Osteoblast (primary cell): Measurements from ENCODE around the gene SESN1. TPM values are rescaled to one million over a fixed set of nuclear protein-coding genes. Genes with fewer than 3 reads are reported as not detected.
A peak's percentile ranks its signal among the peaks of the same experiment; 100 is the strongest.

Source experiments
- DNase-seq: peaks from one replicate; pipeline ENCODE4 v3.0.0; 2011; ENCODE audit warnings: low spot score, mixed read lengths; ENCODE audit not compliant: insufficient read length; ENCODE audit errors: missing footprints
- H2AFZ ChIP-seq: 2 replicates; pipeline ENCODE4 v1.6.0; 2011; ENCODE audit warnings: mild to moderate bottlenecking, low read length
- H3K27ac ChIP-seq: 2 replicates; pipeline ENCODE4 v1.5.1; 2011; ENCODE audit warnings: mild to moderate bottlenecking, low read depth, low read length, moderate library complexity
- H3K27me3 ChIP-seq: 2 replicates; pipeline ENCODE4 v1.6.0; 2012; ENCODE audit warnings: mild to moderate bottlenecking, control low read depth, inconsistent platforms, low read length, moderate library complexity; ENCODE audit not compliant: insufficient read depth
- H3K36me3 ChIP-seq: 2 replicates; pipeline ENCODE4 v1.5.1; 2011; ENCODE audit warnings: mild to moderate bottlenecking, low read length, control low read depth, moderate library complexity; ENCODE audit not compliant: insufficient read depth
- H3K4me1 ChIP-seq: 2 replicates; pipeline ENCODE4 v1.5.1; 2011; ENCODE audit warnings: mild to moderate bottlenecking, low read length, control low read depth, moderate library complexity; ENCODE audit not compliant: insufficient read depth
- H3K4me2 ChIP-seq: 2 replicates; pipeline ENCODE4 v1.6.0; 2011; ENCODE audit warnings: mild to moderate bottlenecking, low read length; ENCODE audit not compliant: insufficient read depth
- H3K4me3 ChIP-seq: fragments of 200-600 bp; sonication (generic); 3 replicates; pipeline ENCODE4 v1.5.1; 2012; ENCODE audit warnings: mild to moderate bottlenecking, low read length, inconsistent platforms; ENCODE audit not compliant: insufficient read depth
- H3K79me2 ChIP-seq: 2 replicates; pipeline ENCODE4 v1.6.0; 2012; ENCODE audit warnings: mild to moderate bottlenecking, low read length, control low read depth, inconsistent platforms; ENCODE audit not compliant: insufficient read depth
- H3K9me3 ChIP-seq: 2 replicates; pipeline ENCODE4 v1.5.1; 2011; ENCODE audit warnings: low read depth, low read length, control low read depth
- H4K20me1 ChIP-seq: 2 replicates; pipeline ENCODE4 v1.6.0; 2012; ENCODE audit warnings: mild to moderate bottlenecking, low read length, control low read depth; ENCODE audit not compliant: insufficient read depth
- total RNA-seq: library from RNA; depleted of rRNA; stranded (reverse); fragments of >200 nt; gene quantifications from 2 replicates; pipeline ENCODE4 v1.2.3, GENCODE V29; 2012
- TF ChIP-seq, protein P1 (sequence below): IDR thresholded peaks from 2 replicates; pipeline ENCODE4 v1.5.1; 2011; ENCODE audit warnings: mild to moderate bottlenecking, low read depth, low read length, moderate library complexity; ENCODE audit errors: extremely low read depth

SESN1 gene
- total RNA-seq, 1 donor: 26.1 TPM

DNA sequence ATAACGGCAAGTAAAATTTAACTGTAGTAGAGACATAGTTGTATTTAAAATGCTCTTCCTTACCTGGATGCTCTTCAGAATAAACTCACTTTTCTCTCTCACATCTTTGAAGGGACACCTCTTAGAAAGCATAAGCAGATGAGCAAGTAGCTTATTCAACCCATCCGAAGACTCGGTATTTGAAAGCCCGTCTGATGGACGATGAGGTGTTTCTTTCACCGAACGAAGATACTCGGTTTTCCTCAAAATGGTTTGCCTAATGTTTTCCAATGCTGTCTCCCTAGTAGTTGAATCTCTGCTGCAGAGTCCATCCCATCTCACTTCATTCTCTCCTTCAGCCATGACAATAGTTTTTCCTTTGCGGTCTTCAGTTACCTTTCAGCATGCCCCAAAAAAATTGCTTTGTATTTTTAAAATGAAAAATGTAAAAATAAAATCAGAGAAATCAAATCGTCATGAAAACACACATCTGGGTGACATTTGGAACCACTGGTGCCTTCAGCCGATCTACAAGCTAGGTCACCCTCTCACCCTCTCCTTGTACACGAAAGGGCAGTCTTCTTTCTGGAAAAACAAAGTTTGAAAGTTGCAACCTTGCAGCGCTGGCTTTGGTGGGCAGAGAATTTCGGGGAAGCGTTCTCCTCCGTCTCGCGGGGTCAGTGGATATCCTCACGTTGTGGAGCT lies 772 bp downstream of the SESN1 start:
- Histone ChIP-seq H2AFZ (peak overlapping the region; percentile 90), H3K4me3 (peak overlapping the region; percentile 89), H4K20me1 (peaks cover 8% of the 10 kb centered on the region), H3K9me3 (no peaks in the 10 kb centered on the region), H3K4me1 (peaks cover 16% of the 10 kb centered on the region), H3K36me3 (no peaks in the 10 kb centered on the region), H3K79me2 (peaks cover 73% of the 10 kb centered on the region), H3K27me3 (no peaks in the 10 kb centered on the region), H3K27ac (peak overlapping the region; percentile 99), H3K4me2 (peak overlapping the region; percentile 98)
- TF ChIP-seq, protein P1, sequence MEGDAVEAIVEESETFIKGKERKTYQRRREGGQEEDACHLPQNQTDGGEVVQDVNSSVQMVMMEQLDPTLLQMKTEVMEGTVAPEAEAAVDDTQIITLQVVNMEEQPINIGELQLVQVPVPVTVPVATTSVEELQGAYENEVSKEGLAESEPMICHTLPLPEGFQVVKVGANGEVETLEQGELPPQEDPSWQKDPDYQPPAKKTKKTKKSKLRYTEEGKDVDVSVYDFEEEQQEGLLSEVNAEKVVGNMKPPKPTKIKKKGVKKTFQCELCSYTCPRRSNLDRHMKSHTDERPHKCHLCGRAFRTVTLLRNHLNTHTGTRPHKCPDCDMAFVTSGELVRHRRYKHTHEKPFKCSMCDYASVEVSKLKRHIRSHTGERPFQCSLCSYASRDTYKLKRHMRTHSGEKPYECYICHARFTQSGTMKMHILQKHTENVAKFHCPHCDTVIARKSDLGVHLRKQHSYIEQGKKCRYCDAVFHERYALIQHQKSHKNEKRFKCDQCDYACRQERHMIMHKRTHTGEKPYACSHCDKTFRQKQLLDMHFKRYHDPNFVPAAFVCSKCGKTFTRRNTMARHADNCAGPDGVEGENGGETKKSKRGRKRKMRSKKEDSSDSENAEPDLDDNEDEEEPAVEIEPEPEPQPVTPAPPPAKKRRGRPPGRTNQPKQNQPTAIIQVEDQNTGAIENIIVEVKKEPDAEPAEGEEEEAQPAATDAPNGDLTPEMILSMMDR: no peak
- DNase-seq: no peak

DNA sequence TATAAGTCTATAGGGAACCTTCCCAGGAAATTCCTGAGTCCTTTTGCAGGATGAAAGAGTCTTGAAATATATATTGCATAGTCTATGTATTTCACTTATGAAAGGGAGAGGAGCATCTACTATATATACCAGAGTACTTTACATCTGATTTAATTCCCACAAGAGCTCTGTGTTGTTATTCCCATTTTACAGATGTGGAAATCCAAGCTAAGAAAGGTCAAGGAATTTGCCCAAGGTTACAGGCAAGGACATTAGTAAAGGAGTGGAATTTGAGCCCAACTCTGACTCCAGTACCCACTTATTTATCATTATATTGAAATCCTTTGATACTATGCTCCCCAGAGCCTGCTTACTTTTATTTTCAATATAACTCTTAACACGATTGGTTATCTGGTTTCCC lies 2.6 kb downstream of the SESN1 start:
- H3K27me3 ChIP-seq: no peaks in the 10 kb centered on the region
- peaks cover 55% of the 10 kb centered on the region for H3K79me2 ChIP-seq
- H3K4me1 ChIP-seq: peaks cover 16% of the 10 kb centered on the region
- TF ChIP-seq, protein P1: no peak
- DNase-seq: no peak
- peaks cover 8% of the 10 kb centered on the region for H4K20me1 ChIP-seq
- H3K36me3 ChIP-seq: no peaks in the 10 kb centered on the region
- H2AFZ ChIP-seq: no peak overlapping the region
- H3K4me3 ChIP-seq: peak overlapping the region; percentile 89
- peak overlapping the region; percentile 98 for H3K4me2 ChIP-seq
- no peak overlapping the region for H3K27ac ChIP-seq
- H3K9me3 ChIP-seq: no peaks in the 10 kb centered on the region

DNA sequence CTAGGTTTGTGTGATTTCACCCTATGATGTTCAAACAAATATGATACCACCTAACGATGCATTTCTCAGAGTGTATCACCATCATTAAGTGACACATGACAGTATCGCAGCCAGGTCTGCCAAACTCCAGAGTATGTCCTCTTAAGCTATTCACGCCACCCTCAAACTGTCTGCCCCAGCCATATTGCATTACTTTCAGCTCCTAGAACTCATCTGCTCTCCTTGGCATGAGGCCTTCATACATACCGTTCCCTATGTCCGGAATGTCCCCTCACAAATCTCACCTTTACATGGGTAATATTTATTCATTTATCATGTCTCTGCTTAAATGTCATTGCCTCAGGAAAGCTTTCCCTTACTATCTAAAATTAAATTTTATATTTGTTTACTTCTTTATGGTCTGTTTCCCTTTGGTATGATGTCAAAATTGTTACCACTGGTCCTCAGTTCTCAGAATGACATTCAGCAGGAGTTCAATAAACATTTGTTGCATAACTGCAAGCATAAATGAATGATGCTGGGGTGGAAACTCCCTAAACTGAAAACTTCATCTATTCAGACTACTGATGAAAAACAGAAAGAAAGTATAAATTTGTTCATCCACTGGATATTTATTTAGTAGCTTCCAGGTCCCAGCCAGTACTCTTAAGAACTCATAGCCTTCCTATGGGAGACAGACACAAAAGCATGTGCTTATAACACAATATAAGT lies 3.2 kb downstream of the SESN1 start:
- H2AFZ ChIP-seq: no peak overlapping the region
- peak overlapping the region; percentile 98 for H3K4me2 ChIP-seq
- H4K20me1 ChIP-seq: peaks cover 8% of the 10 kb centered on the region
- H3K36me3 ChIP-seq: no peaks in the 10 kb centered on the region
- no peaks in the 10 kb centered on the region for H3K27me3 ChIP-seq
- no peak overlapping the region for H3K27ac ChIP-seq
- peaks cover 49% of the 10 kb centered on the region for H3K79me2 ChIP-seq
- peak overlapping the region; percentile 89 for H3K4me3 ChIP-seq
- no peak for DNase-seq
- H3K4me1 ChIP-seq: peaks cover 12% of the 10 kb centered on the region
- H3K9me3 ChIP-seq: no peaks in the 10 kb centered on the region
- TF ChIP-seq, protein P1: no peak

DNA sequence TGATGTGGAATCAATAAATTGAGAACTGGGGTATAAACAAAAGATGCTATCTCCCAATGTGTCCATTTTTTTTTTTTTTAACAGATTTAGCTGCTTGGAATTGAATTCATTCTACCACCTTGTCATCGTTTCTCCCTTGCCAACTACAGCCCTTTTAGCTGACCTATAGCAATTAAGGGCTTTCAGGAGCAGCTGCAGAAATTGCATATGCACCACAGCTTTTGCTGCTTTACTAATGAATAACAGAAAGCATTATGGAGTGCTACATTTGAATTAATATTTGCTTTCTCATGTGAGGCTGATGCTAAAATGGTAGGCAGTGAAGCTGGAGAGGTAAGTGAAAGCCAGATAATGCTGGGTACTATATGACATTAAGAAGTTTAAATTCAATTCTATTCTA lies 5.7 kb downstream of the SESN1 start:
- Histone ChIP-seq H3K4me2 (no peak overlapping the region), H3K4me3 (no peak overlapping the region), H3K79me2 (peaks cover 40% of the 10 kb centered on the region), H3K36me3 (no peaks in the 10 kb centered on the region), H2AFZ (no peak overlapping the region), H4K20me1 (peaks cover 8% of the 10 kb centered on the region), H3K27ac (no peak overlapping the region), H3K27me3 (no peaks in the 10 kb centered on the region), H3K4me1 (peaks cover 12% of the 10 kb centered on the region), H3K9me3 (no peaks in the 10 kb centered on the region)
- TF ChIP-seq, protein P1: no peak
- DNase-seq: no peak
